Endothelial cell of umbilical vein (primary cell): ENCODE results near the gene PIK3C3. TPM values are rescaled to one million over a fixed set of nuclear protein-coding genes. Genes with fewer than 3 reads are reported as not detected.

Source experiments
- BruUV-seq: library from RNA; stranded (reverse); fragments of 400-500 nt; replicated peaks from 2 replicates; lab custom pipeline; 2021; lab: Mats Ljungman, UMichigan
- CTCF ChIA-PET: fragments of 300-600, 350-600 bp; sonication (Branson Sonifier 250); formaldehyde crosslinking; loops from one replicate; lab custom pipeline; 2021; ENCODE audit warnings: antibody characterized with exemption, inconsistent platforms; lab: Charles Lee
- POLR2A ChIA-PET: fragments of 300-600, 350-600 bp; sonication (Branson Sonifier 250); formaldehyde crosslinking; loops from one replicate; lab custom pipeline; 2021; ENCODE audit warnings: antibody characterized with exemption, inconsistent platforms; lab: Charles Lee
- DNase-seq: peaks from one replicate; pipeline ENCODE4 v3.0.0-alpha.2; 2011; ENCODE audit warnings: low read depth, low spot score
- FAIRE-seq: peaks from 2 replicates; lab custom pipeline; 2011; peaks lifted over from hg19 to GRCh38; lab: Jason Lieb, UNC
- H2AFZ ChIP-seq: 2 replicates; pipeline ENCODE4 v1.6.0; 2012; ENCODE audit warnings: low read depth, low read length, control low read depth, inconsistent platforms
- H3K27ac ChIP-seq: 2 replicates; pipeline ENCODE4 v1.5.1; 2011; ENCODE audit warnings: low read depth, mild to moderate bottlenecking, control low read depth, low read length, moderate library complexity; ENCODE audit not compliant: insufficient read depth
- H3K27me3 ChIP-seq, 2 experiments: 2 replicates each; pipeline versions ENCODE4 v1.6.0 to v1.6.1; 2011; ENCODE audit warnings: low read length in 2 of 2, mixed read lengths in 1 of 2; ENCODE audit not compliant: control insufficient read depth in 2 of 2, insufficient read depth in 2 of 2
- H3K36me3 ChIP-seq, 2 experiments: 2 replicates in 1 of 2; 3 replicates in 1 of 2; pipeline ENCODE4 v1.5.1; 2011; ENCODE audit warnings: low read length in 2 of 2, mild to moderate bottlenecking in 1 of 2, moderate library complexity in 1 of 2; ENCODE audit not compliant: control insufficient read depth in 2 of 2, insufficient read depth in 2 of 2; ENCODE audit errors: extremely low read depth in 1 of 2
- H3K4me1 ChIP-seq: 3 replicates; pipeline ENCODE4 v1.5.1; 2011; ENCODE audit warnings: mild to moderate bottlenecking, low read length; ENCODE audit not compliant: control insufficient read depth, insufficient read depth; ENCODE audit errors: extremely low read depth
- H3K4me2 ChIP-seq: 2 replicates; pipeline ENCODE4 v1.6.1; 2011; ENCODE audit warnings: low read length, control low read depth, mixed read lengths; ENCODE audit not compliant: insufficient read depth
- H3K4me3 ChIP-seq, 3 experiments: fragments of 200-600 bp in 1 of 3; sonication (generic), shearing (Covaris generic) in 1 of 3; replicated peaks in 1 of 3; 2 replicates each; pipeline ENCODE4 v1.5.1; 2011 to 2016; ENCODE audit warnings: control low read depth in 3 of 3, low read length in 3 of 3, mild to moderate bottlenecking in 2 of 3, inconsistent platforms in 1 of 3, low read depth in 1 of 3, moderate library complexity in 1 of 3; ENCODE audit not compliant: insufficient read depth in 1 of 3
- H3K79me2 ChIP-seq: 2 replicates; pipeline ENCODE4 v1.6.0; 2012; ENCODE audit warnings: low read length, inconsistent platforms; ENCODE audit not compliant: control insufficient read depth, insufficient read depth
- H3K9ac ChIP-seq: replicated peaks from 2 replicates; pipeline ENCODE3; 2011; ENCODE audit warnings: low read length, control low read depth; ENCODE audit not compliant: insufficient read depth; ENCODE audit errors: extremely low read depth
- H3K9me1 ChIP-seq: replicated peaks from 3 replicates; pipeline ENCODE4 v1.6.0; 2011; ENCODE audit warnings: mild to moderate bottlenecking, low read length; ENCODE audit not compliant: control insufficient read depth, insufficient read depth; ENCODE audit errors: extremely low read depth
- H3K9me3 ChIP-seq: replicated peaks from 2 replicates; pipeline ENCODE4 v1.5.1; 2012; ENCODE audit warnings: low read length, inconsistent platforms; ENCODE audit not compliant: control insufficient read depth, insufficient read depth
- H4K20me1 ChIP-seq: replicated peaks from 2 replicates; pipeline ENCODE3; 2011; ENCODE audit warnings: mild to moderate bottlenecking, low read length; ENCODE audit not compliant: control insufficient read depth, insufficient read depth; ENCODE audit errors: extremely low read depth
- EZH2 ChIP-seq: IDR thresholded peaks from 2 replicates; pipeline ENCODE4 v1.6.1; 2012; ENCODE audit warnings: borderline replicate concordance, low read depth, mild to moderate bottlenecking, moderate library complexity, low read length, inconsistent platforms; ENCODE audit not compliant: severe bottlenecking
- FOS ChIP-seq: IDR thresholded peaks from 2 replicates; pipeline ENCODE4 v1.6.1; 2011; ENCODE audit warnings: mild to moderate bottlenecking, low read length, moderate library complexity, borderline replicate concordance; ENCODE audit not compliant: insufficient read depth
- GATA2 ChIP-seq: IDR thresholded peaks from 2 replicates; pipeline ENCODE4 v1.7.0; 2011; ENCODE audit warnings: low read depth, mild to moderate bottlenecking, moderate library complexity, mixed read lengths, low read length; ENCODE audit not compliant: insufficient read length, insufficient read depth
- JUN ChIP-seq: IDR thresholded peaks from 2 replicates; pipeline ENCODE4 v1.6.1; 2011; ENCODE audit warnings: borderline replicate concordance, low read depth; ENCODE audit not compliant: insufficient read length, insufficient read depth
- MYC ChIP-seq: IDR thresholded peaks from one replicate; pipeline ENCODE4 v1.6.1; 2011; ENCODE audit warnings: mild to moderate bottlenecking, low read depth, low read length
- POLR2A ChIP-seq: IDR thresholded peaks from 2 replicates; pipeline ENCODE4 v1.6.1; 2012; ENCODE audit warnings: low read depth, mild to moderate bottlenecking, control low read depth, low read length
- POLR2AphosphoS5 ChIP-seq: IDR thresholded peaks from 2 replicates; pipeline ENCODE4 v1.6.1; 2012; ENCODE audit warnings: low read depth, mild to moderate bottlenecking, control low read depth, low read length, moderate library complexity; ENCODE audit not compliant: insufficient read depth
- dilution Hi-C: fragments of 300-500 bp; cut with MboI; formaldehyde crosslinking; loops from one replicate; pipeline ENCODE4 v1.15.0; 2019; ENCODE audit warnings: low sequenced_read_pairs; ENCODE audit not compliant: extremely low pct_ligation_motif_present
- intact Hi-C: fragments of 100-400 bp; cut with micrococcal nuclease; formaldehyde crosslinking; loops from one replicate; pipeline ENCODE4 v1.10.0; 2022
- polyA plus RNA-seq, 4 experiments: library from polyadenylated mRNA; depleted of rRNA in 3 of 4; stranded (reverse) in 3 of 4; unstranded in 1 of 4; fragments of >200 nt; gene quantifications; 2 replicates each; pipeline versions ENCODE4 v1.2.1 to v1.2.3, GENCODE V29; 2011 to 2012; ENCODE audit warnings: missing spikeins in 1 of 4
- total RNA-seq: library from RNA; stranded (reverse); gene quantifications from 2 replicates; pipeline ENCODE4 v1.2.3, GENCODE V29; 2021
- TF ChIP-seq, protein P1 (sequence below): IDR thresholded peaks from 2 replicates; pipeline ENCODE4 v1.6.1; 2011; ENCODE audit not compliant: insufficient read depth, insufficient read length
- TF ChIP-seq, protein P2 (sequence below), 2 donors: IDR thresholded peaks; 1 replicate in 1 of 2; 2 replicates in 1 of 2; pipeline ENCODE4 v1.5.1; 2011; ENCODE audit warnings: low read length in 2 of 2, mild to moderate bottlenecking in 2 of 2, moderate library complexity in 2 of 2, control low read depth in 1 of 2, inconsistent platforms in 1 of 2, low read depth in 1 of 2; ENCODE audit not compliant: insufficient read depth in 1 of 2; ENCODE audit errors: extremely low read depth in 1 of 2

The PIK3C3 gene
- total and polyA plus RNA-seq, 2 donors (not counting 3 experiments of a cell fraction or from before 2014, with no cell fraction given) = 19.5 to 47.3 TPM

DNA sequence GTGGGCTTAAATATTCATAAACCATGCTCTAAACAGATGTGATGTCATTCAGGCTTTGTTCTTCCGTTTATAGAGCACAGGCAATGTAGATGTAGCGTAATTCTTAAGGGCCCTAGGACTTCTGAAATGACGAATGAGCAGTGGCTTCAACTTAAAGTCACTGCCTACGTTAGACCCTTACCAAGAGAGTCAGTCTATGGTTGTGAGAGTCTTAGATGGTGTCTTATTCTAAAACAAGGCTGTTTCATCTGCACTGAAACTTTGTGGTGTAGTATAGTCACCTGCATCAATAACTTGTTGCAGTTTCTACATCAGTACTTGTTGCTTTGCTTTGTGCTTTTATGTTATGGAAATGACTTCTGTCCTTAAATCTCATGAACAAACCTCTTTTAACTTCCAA is 56.0 kb downstream of the PIK3C3 start:
- Histone ChIP-seq H3K4me3 (no peak overlapping the region), H3K27ac (no peak overlapping the region), H3K36me3 (peaks cover 0 to under 1% of the 10 kb centered on the region in 2 experiments), H3K9ac (no peak overlapping the region), H3K27me3 (no peaks in the 10 kb centered on the region), H4K20me1 (no peaks in the 10 kb centered on the region), H3K9me3 (no peaks in the 10 kb centered on the region), H3K79me2 (no peaks in the 10 kb centered on the region), H3K4me1 (no peaks in the 10 kb centered on the region), H2AFZ (no peak overlapping the region), H3K9me1 (no peaks in the 10 kb centered on the region), H3K4me2 (no peak overlapping the region)
- CTCF ChIA-PET = no interaction called here
- dilution Hi-C loops = no loop called here
- no peak for DNase-seq
- no peak for FAIRE-seq
- POLR2A ChIA-PET = no interaction called here
- intact Hi-C loops = no loop called here
- no TSS peak for BruUV-seq
- TF ChIP-seq EZH2 = no peak
- TF ChIP-seq, protein P1, sequence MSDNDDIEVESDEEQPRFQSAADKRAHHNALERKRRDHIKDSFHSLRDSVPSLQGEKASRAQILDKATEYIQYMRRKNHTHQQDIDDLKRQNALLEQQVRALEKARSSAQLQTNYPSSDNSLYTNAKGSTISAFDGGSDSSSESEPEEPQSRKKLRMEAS = no peak
- TF ChIP-seq GATA2 = no peak
- no peak for TF ChIP-seq JUN
- TF ChIP-seq POLR2A = no peak
- TF ChIP-seq POLR2AphosphoS5 = no peak
- no peak for TF ChIP-seq MYC
- no peak for TF ChIP-seq FOS
- TF ChIP-seq, protein P2, sequence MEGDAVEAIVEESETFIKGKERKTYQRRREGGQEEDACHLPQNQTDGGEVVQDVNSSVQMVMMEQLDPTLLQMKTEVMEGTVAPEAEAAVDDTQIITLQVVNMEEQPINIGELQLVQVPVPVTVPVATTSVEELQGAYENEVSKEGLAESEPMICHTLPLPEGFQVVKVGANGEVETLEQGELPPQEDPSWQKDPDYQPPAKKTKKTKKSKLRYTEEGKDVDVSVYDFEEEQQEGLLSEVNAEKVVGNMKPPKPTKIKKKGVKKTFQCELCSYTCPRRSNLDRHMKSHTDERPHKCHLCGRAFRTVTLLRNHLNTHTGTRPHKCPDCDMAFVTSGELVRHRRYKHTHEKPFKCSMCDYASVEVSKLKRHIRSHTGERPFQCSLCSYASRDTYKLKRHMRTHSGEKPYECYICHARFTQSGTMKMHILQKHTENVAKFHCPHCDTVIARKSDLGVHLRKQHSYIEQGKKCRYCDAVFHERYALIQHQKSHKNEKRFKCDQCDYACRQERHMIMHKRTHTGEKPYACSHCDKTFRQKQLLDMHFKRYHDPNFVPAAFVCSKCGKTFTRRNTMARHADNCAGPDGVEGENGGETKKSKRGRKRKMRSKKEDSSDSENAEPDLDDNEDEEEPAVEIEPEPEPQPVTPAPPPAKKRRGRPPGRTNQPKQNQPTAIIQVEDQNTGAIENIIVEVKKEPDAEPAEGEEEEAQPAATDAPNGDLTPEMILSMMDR (IDR thresholded peaks at IDR 0.05; ENCODE audit: extremely low read depth in 1 of 2, insufficient read depth in 1 of 2, low read depth in 1 of 2, low read length in 2 of 2) = no peak
